Measurements from ENCODE around the gene SMYD4. TPM values are rescaled to one million over a fixed set of nuclear protein-coding genes. Genes with fewer than 3 reads are reported as not detected.
A peak's percentile ranks its signal among the peaks of the same experiment; 100 is the strongest.

The SMYD4 gene
- total RNA-seq (37.5 and 42.3 TPM in 2 replicates), polyA plus RNA-seq (10.3 and 11.9 TPM in 2 replicates), polyA minus RNA-seq (16.2 and 16.3 TPM in 2 replicates)
- 14.5 TPM for total RNA-seq (2013)

- CTCF ChIA-PET: interaction anchor here (0.5 to 2.9 kb wide), 6 partner anchors 36 to 465 kb away, joined by 3 to 7 read pairs (median 4); no protein-coding TSS in a partner anchor
- peak within 1 kb of the TSS; percentile 94 for H3K4me3 Mint-ChIP-seq
- Histone ChIP-seq H3K79me2 (ENCODE audit: control insufficient read depth, insufficient read depth, low read length) (peaks cover 58% of the 10 kb centered on the region), H3K27ac (ENCODE audit: low read length in 2 of 2) (peak within 1 kb of the TSS; percentile 60 to 74), H3K36me3 (replicated peaks in 1 of 2; ENCODE audit: control extremely low read depth in 1 of 2, control insufficient read depth in 1 of 2, extremely low read depth in 1 of 2, insufficient read depth in 2 of 2, low read length in 1 of 2) (peaks cover 0 to 24% of the 10 kb centered on the region in 2 experiments), H3K9me3 (ENCODE audit: control extremely low read depth in 1 of 3, control insufficient read depth in 2 of 3, insufficient read depth in 1 of 3, low read length in 2 of 3) (no peaks in the 10 kb centered on the region), H3K9ac (ENCODE audit: low read length) (peak within 1 kb of the TSS; percentile 85), H2AFZ (ENCODE audit: insufficient read depth, low read depth, low read length, poor library complexity, severe bottlenecking) (peak within 1 kb of the TSS; percentile 88), H3K4me2 (replicated peaks; ENCODE audit: low read depth, low read length, poor library complexity, severe bottlenecking) (peak within 1 kb of the TSS; percentile 90), H3K4me1 (ENCODE audit: control insufficient read depth in 2 of 2, insufficient read depth in 2 of 2, low read length in 2 of 2) (peaks cover 13 to 30% of the 10 kb centered on the region in 2 donors), H3K4me3 (ENCODE audit: control extremely low read depth in 1 of 5, extremely low read depth in 1 of 5, insufficient read depth in 1 of 5, low read depth in 2 of 5, low read length in 4 of 5) (peak within 1 kb of the TSS; percentile 64 to 87 (median 76)), H4K20me1 (ENCODE audit: control insufficient read depth, insufficient read depth, low read length, poor library complexity, severe bottlenecking) (peaks cover 20% of the 10 kb centered on the region), H3K27me3 (replicated peaks in 1 of 4; ENCODE audit: control extremely low read depth in 1 of 4, control insufficient read depth in 3 of 4, insufficient read depth in 4 of 4, low read length in 3 of 4) (no peaks in the 10 kb centered on the region)
- WGBS (ENCODE audit: insufficient coverage): under 1% methylated on average over 73 of the region's 83 CpGs
- no peaks in the 10 kb centered on the region for H3K27me3 Mint-ChIP-seq
- TF ChIP-seq EZH2 (IDR thresholded peaks at IDR 0.05; ENCODE audit: borderline replicate concordance, insufficient read depth, low read depth, low read length, poor library complexity, severe bottlenecking) (no peak), CTCF (IDR thresholded peaks at IDR 0.05) (no peak)
- DNase-seq: peak; percentile 91
- peak; percentile 97 for ATAC-seq (ENCODE audit: low read depth)
- peaks cover 45% of the 10 kb centered on the region for H3K4me1 Mint-ChIP-seq
- no peaks in the 10 kb centered on the region for H3K9me3 Mint-ChIP-seq (ENCODE audit: insufficient read depth)
- intact Hi-C loops (cut with micrococcal nuclease): loop anchor here (1.0 to 2.0 kb wide), 4 partner anchors 46 to 145 kb away; partner anchors contain the start of genes PRPF8 and WDR81
- peak within 1 kb of the TSS; percentile 89 for H3K27ac Mint-ChIP-seq
- POLR2A ChIA-PET: interaction anchor here (0.6 to 1.2 kb wide), 9 partner anchors 12 to 205 kb away, joined by 3 to 7 read pairs (median 4); partner anchors contain the start of gene SERPINF1
Observed at GRCh38 chr17:1829592-1830257, at the start of gene SMYD4, which contains the start of gene RPA1. Gene SMYD4, minus strand, starts transcription at chr17:1829902. Its CDS starts 1,908 bp downstream, at chr17:1827994. Gene RPA1, plus strand, starts transcription at chr17:1830005. Its CDS starts 89 bp downstream, at chr17:1830094.

Data from B cell (primary cell).